Stimulated activated CD4-positive, alpha-beta T cell treated with anti-CD3 and anti-CD28 coated beads, Interleukin-2, amount 100 ng/mL, for 4 hours (primary cell): ENCODE data around the gene GABRG2.

ENCODE experiments used
- DNase-seq: peaks from one replicate; pipeline ENCODE4 v3.0.0-alpha.2; 2020; ENCODE audit warnings: low read depth

Gene GABRG2

DNA sequence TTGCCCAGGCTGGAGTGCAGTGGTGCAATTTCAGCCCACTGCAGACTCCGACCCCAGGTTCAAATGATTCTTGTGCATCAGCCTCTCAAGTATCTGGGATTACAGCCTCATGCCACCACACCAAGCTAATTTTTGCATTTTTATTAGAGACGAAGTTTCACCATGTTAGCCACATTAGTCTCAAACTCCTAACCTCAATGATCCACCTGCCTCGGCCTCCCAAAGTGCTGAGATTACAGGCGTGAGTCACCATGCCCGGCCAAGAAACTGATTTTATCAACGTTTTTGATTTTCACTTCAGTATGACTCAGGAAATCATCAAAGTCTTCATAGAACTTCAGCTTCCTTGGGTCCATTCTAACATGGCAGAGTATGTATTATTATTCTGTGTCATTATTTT lies 125.4 kb downstream of the GABRG2 start:
- DNase-seq = no peak

DNA sequence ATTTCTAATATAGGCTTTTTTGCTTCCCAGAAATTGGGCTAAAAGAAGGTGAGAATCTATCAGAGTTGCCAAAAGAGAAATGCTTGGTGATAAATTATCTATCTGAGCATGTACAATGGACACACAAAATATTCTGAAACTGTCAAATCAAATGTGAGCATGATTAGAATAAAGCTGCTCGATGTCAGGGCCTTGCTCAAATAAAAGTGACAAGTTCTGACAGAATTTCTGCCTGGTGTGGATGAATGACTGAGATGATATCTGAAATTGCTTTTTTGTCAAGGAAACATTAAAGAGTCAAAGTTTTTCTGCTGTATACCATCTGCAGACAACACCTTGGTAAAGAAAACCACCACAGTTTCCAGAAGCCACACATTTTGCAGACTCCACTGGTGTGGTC lies 128.8 kb downstream of the GABRG2 start:
- DNase-seq = no peak

- no peak for DNase-seq
Measured at GRCh38 chr5:162202285-162202880, 134.8 kb downstream of the GABRG2 start.
